ENCODE measurements around the gene MAP4.
A peak's percentile ranks its signal among the peaks of the same experiment; 100 is the strongest.
"Not testable (repeated sequence)": the region's sequence is repeated elsewhere in the genome, so short reads cannot be mapped to it uniquely, and the experiment has no call there.

MAP4 gene

DNA sequence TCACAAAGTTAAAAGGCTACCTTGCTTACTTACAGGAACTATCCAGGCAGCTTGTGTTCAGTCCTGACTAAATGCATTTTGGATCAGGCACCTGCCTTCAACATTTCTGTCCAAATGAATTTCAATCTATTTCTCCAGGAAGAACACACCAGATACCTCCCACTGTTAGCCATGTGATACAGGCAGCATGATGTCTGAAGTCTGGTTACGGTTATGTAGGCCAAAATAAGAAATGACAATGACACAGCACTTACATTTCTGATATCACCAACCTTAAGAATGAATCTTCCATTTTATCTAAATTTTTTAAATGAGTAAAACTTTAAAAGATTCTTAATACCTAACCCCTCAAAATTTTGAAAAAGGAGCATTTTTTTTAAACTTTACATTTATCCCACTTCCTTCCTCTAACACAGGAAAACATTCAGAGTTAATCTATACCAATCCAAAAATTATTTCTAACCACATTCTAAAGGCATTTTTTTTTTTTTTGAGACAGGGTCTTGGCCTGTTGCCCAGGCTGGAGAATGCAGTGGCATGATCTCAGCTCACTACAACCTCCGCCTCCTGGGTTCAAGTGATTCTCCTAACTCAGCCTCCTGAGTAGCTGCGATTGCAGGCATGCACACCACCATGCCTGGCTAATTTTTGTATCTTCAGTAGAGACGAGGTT lies at the start of gene MAP4:
TSS of gene MAP4 (minus strand) at position 116 of the 673 bp plus-strand sequence. CDS start 17,556 bp downstream, outside the sequence.
- no peak for DNase-seq

DNA sequence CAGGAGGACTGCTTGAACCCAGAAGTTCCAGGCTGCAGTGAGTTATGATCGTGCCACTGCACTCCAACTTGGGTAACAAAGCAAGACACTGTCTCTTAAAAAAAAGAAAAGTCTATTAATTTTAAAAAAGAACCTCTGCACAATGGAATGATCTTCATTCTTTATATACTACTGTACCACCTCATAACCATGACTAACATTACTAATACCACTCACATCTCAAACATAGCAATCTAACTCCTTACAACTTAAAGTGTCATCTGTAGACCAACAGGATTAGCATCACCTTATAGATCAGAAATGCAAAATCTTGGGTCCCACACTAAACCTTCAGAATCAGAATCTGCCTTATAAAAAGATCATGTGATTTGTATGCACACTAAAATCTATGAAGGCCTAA lies 48.8 kb upstream of the MAP4 start:
- no peak for DNase-seq

DNA sequence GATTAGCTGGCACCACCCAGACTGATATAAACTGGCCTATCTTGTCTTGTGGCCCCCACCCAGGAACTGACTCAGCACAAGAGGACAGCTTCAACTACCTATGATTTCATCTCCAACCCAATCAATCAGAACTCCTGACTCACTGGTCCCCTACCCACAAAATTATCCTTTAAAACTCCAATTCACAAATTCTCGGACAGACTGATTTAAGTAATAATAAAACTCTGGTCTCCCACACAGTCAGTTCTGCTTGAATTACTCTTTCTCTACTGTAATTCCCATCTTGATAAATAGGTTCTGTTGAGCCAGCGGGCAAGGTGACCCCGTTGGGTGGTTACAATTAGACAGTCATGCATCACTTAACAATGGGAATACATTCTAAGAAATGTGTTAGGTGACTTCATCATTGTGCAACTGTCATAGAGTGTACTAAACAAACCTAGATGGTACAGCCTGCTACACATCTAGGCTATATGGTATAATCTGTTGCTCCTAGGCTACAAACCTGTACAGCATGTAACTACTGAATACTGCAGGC lies 48.1 kb upstream of the MAP4 start:
- DNase-seq, result no peak

DNA sequence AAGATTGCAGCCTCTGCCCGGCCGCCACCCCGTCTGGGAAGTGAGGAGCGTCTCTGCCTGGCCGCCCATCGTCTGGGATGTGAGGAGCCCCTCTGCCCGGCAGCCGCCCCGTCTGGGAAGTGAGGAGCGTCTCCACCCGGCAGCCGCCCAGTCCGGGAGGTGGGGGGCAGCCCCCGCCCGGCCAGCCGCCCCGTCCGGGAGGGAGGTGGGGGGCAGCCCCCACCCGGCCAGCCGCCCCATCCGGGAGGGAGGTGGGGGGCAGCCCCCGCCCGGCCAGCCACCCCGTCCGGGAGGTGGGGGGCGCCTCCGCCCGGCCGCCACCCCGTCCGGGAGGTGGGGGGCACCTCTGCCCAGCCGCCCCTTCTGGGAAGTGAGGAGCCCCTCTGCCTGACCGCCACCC lies 45.4 kb upstream of the MAP4 start:
- DNase-seq, result not testable (repeated sequence)

GRCh38 chr3:48058091-48058490 lies 41.9 kb upstream of the MAP4 start:
- DNase-seq, result no peak

GRCh38 chr3:48057521-48057920 lies 41.3 kb upstream of the MAP4 start:
- no peak for DNase-seq

DNA sequence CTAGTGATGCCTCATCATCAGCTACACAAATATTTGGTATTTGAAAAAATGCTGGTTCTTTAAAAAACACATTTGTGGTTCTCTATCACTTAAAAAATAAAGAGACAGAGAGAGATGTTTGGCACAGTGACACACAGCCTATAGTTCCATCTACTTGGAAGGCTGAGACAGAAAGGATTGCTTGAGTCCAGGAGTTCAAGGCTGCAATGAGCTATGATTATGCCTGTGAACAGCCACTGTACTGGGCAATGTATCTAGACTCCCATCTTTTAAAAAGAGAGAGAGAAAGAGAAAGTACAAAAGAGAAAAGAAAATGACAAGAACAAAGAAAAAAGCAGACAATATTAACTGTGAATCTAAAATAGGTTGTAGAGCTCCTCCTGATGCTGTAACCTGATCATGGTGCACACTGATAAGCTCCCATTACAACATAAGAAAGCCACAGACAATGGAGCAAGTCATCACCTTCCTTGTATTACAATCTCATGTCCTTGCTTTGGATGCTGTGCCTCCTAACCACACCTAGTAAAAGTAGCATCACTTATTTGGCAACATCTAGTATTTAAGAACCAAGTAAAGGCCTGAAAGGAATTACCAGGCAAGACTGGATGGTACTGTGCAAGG lies 31.7 kb upstream of the MAP4 start:
- DNase-seq, result no peak

DNA sequence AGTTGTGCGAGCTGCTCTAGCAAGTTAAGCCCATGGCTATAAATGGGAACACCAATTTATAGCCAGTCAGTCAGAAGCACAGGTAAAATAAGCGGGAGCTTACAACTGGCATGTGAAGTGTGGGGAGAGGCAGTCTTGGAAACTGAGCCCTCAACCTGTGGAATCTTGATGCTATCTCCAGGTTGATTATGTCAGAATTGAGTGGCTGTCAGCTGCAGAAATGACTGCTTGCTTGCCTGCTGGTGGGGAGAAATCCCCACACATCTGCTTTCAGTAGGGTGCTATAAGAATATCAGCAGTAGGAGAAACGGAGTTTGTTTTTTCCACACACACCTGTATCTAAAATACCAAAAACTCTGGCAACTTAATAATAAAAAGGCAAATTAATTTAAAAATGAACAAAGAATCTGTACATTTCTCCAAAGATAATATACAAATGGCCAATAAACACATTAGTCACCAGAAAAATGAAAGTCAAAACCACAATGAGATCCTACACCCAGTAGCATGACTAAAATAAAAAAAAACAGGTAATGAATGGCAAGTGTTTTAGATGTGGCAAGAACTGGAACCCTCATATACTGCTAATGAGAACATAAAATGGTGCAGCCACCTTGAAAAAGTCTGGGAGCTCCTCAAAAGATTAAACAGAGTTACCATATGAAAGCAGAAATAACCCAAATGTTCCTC lies 26.0 kb upstream of the MAP4 start:
- no peak for DNase-seq

- DNase-seq, result no peak
Observed at GRCh38 chr3:48039487-48040190, 23.4 kb upstream of the MAP4 start.

DNA sequence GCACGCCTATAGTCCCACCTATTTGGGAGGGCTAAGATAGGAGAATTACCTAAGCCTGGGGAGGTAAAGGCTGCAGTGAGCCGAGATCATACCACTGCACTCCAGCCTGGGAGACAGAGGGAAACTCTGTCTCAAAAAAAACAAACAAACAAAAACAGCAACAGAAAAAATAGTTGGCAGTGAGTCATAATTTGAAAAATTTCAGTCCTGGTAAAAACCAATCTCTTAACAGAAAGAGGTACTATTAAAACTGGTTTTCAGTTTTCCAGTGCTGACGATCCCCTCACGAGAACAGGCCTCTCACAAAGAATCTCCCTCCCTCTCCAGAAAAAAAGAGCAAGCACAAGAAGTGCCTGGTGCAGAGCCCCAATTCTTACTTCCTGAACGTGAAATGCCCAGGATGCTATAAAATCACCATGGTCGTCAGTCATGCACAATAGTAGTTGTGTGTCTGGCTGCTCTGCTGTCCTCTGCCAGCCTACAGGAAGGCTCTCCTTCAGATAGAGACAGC lies 22.8 kb upstream of the MAP4 start:
- no peak for DNase-seq

DNA sequence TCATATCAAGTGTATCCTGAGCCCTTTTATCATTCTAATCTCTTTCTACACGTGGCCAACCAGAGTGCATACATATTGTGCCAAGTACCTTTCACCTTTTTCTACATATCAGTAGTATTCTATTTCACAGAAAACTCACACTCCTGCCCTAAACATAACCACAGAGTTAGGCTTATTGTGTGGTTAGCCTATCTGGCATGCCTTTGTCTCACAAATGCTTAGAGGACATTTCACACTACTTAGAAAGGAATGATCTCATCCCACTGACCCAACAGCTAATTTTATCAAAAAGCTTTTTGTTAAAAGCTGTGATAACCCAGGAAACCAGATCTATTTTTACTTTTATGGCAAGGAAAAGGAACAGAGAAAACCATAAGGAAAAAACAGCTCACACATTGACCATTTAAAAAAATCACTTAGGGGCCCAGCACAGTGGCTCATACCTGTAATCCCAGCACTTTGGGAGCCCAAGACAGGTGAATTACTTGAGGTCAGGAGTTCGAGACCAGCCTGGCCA lies 17.8 kb upstream of the MAP4 start:
- DNase-seq, result no peak

DNA sequence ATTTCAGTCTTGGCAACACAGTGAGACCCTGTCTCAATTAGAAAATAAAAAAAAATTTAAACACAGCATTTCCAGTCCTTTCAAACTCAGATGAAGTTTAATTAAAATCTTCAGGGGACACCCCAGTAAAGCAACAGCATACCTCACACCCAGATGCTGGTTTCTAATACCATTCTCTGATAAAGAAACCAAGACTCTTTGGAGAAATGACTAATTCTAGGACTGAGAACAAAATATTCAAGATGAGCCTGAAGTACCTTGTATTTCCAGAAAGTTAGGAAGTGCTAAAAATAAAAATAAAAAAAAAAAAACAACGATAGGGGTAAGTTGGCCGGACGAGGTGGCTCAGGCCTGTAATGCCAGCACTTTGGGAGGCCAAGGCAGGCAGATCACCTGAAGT lies 14.0 kb upstream of the MAP4 start:
- no peak for DNase-seq

DNA sequence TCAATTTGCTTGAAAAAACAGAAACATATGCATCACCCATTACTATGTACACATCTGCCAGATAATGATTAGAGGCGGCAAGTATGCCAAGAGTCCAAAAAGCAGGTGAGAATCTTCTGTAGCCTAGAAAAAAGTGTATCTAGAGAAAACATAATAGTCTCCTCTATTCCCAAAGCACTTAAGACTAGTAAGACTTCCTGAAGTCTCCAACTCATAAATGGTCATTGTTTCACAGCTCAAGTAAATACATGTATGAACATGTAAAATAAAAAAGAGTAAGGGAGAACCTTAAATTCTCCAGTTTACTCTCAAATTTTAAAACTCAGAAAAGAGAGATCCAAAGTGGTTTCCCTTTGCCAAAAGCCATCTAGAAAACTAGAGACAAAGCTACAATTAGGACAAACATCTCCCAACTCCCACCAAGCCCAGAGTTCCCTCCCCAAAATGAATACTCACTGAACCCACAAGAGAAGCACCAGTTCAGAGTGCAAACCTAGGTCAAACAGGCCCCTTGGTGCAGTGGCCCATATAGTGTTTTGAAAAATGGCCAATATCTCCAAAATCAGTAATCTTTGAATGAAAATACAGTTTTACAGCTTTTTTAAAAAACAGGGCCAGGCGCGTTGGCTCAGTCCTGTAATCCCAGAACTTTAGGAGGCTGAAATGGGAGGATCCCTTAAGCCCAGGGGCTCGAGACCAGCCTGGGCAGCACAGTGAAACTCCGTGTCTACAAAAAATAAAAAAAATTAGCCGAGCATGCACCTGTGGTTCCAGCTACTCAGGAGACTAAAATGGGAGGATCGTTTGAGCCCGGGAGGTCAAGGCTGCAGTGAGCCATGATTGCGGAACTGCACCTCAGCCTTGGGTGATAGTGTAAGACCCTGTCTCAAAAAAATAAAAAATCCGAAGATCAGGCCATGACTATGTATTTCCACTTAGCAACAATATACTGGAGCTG lies 11.0 kb upstream of the MAP4 start:
- DNase-seq, result no peak

GRCh38 chr3:48026098-48026497 lies 9.9 kb upstream of the MAP4 start:
- DNase-seq, result no peak

DNA sequence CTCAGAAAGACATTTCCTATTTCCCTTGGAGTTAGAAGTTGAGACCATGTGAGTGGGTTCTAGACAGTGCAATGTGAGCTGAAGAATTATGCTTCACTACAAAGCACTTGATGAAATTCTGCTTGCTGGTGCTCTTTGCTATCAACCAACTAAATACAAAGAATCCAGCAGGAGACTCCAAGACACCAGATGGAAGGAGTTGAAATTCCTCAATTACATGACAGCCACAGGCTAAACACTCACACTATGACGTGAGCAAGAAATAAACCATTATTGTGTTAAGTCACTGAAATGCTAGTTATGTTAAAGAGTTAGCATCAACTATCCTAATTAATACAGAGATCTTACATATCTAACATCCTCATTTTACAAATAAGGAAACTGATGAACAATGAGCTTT lies 8.2 kb upstream of the MAP4 start:
- DNase-seq, result no peak

- no peak for DNase-seq
Observed at GRCh38 chr3:48023377-48023776, 7.2 kb upstream of the MAP4 start.

GRCh38 chr3:48022178-48022577 lies 6.0 kb upstream of the MAP4 start:
- no peak for DNase-seq

DNA sequence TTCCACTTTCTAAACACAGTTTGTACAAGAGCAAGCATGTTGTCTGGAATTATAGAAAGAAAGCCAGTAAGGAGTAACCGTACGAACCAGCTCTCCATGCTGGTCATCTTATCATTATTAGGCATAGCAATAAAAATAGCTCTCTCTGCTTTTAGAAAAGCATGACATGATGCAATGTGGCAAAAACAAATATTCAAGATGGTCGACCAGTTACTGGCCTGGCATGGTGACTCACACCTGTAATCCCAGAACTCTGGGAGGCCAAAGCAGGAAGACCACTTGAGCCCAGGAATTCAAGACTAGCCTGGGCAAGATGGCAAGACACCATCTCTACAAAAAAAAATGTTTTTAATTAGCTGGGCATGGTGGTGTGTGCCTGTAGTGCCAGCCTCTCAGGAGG lies 2.6 kb upstream of the MAP4 start:
- DNase-seq, result no peak

DNA sequence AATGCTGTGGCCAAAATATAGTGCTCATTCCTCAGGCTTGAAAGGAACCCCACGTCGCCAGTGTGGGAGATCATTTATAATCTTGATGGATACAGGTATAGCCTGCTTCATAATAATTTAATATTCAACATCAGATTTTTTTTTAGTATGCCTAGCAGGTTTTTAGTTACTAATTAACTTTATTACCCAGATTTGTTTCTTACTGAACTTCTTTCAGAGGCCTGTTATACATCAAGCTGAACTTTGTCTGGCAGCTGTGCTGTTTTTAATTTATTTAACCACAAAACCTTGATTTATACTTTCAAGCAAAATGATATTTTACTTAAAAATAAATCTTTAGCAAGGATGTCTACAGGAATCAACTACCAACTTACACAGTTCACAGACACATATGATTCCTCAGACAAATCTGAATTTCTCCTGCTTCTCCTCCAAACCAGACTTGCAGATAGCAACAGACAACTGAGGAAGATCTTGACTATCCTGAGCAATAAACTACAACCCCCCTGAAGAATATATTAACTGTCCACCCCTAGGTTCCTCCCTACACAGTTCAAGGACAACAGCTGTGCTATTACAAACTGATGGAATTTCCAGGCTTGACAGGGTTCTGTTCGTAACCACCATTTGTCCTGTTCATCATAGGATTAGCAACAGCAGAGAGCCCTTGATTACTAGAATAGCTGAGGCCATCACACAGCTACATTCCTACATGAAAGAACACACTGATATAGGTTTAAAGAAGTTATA lies 610 bp downstream of the MAP4 start:
- DNase-seq, result no peak

GRCh38 chr3:48014358-48014757 lies 1.9 kb downstream of the MAP4 start:
- DNase-seq, result peak in 1 of 2 experiments; percentile 25

Measured in activated T-cell treated with anti-CD3 and anti-CD28 coated beads, Interleukin-2, amount 50 U/mL, for 48 hours (primary cell).